Activated naive CD8-positive, alpha-beta T cell treated with anti-CD3 and anti-CD28 coated beads, Interleukin-2, amount 10 ng/mL, durations not matched to agents 7 days and 5 days (primary cell): Measurements from ENCODE around the gene SLC11A1. TPM values are rescaled to one million over a fixed set of nuclear protein-coding genes. Genes with fewer than 3 reads are reported as not detected.

ENCODE experiments used
- microRNA-seq: library from miRNA; unstranded; fragments of <30 nt; microRNA quantifications from one replicate; pipeline ENCODE4 v1.2.0, GENCODE V29; 2022
- total RNA-seq, 2 experiments: library from RNA; stranded (reverse); gene quantifications; one replicate each; pipeline ENCODE4 v1.2.3, GENCODE V29; 2021

SLC11A1 gene
- total RNA-seq, 2 experiments from 2014 or later: 1.6 to 1.7 TPM

Small RNA genes within 50 kb of the gene (microRNA-seq; reads per million reads assigned to microRNA genes)
- gene MIR26B: 51,341 reads per million, percentile 98 among the genes with 10 or more reads in this experiment
- not detected for gene MIR6810

Other genes with a start within 250 kb of the SLC11A1 start
- under 1 TPM; 0.14 to 0.19 TPM for gene CXCR1, start 215.3 kb upstream of the SLC11A1 start, total RNA-seq
- gene ARPC2, start 165.1 kb upstream of the SLC11A1 start, total RNA-seq: 100 to 1,000 TPM; 707 to 735 TPM
- gene GPBAR1, start 121.3 kb upstream of the SLC11A1 start, total RNA-seq: under 1 TPM; 0.71 to 0.72 TPM
- 10 to 100 TPM; 45.2 to 51.7 TPM for gene AAMP, start 112.1 kb upstream of the SLC11A1 start, total RNA-seq
- gene PNKD, start 111.8 kb upstream of the SLC11A1 start, total RNA-seq: 10 to 100 TPM; 33.9 to 36.3 TPM
- gene TMBIM1, start 89.8 kb upstream of the SLC11A1 start, total RNA-seq: 10 to 100 TPM; 61.0 to 71.5 TPM
- not detected for gene CATIP, start 25.4 kb upstream of the SLC11A1 start, total RNA-seq
- gene CTDSP1, start 17.6 kb downstream of the SLC11A1 start, total RNA-seq: 100 to 1,000 TPM; 169 to 174 TPM
- not detected for gene VIL1, start 36.9 kb downstream of the SLC11A1 start, total RNA-seq
- 10 to 100 TPM; 31.9 to 33.5 TPM for gene USP37, start 186.1 kb downstream of the SLC11A1 start, total RNA-seq
- gene CNOT9, start 186.6 kb downstream of the SLC11A1 start, total RNA-seq: 10 to 100 TPM; 75.0 to 79.5 TPM
- under 1 TPM; 0.54 to 0.64 TPM for gene PLCD4, start 225.6 kb downstream of the SLC11A1 start, total RNA-seq